GM19397 (cell line): ENCODE measurements around the gene IL1RL2.

Experiments
- ATAC-seq: cut with Tn5 transposase; IDR thresholded peaks from one replicate; pipeline ENCODE4 v1.9.1; 2021; ENCODE audit warnings: mild to moderate bottlenecking, moderate library complexity; ENCODE audit not compliant: unreplicated experiment

Gene IL1RL2

DNA sequence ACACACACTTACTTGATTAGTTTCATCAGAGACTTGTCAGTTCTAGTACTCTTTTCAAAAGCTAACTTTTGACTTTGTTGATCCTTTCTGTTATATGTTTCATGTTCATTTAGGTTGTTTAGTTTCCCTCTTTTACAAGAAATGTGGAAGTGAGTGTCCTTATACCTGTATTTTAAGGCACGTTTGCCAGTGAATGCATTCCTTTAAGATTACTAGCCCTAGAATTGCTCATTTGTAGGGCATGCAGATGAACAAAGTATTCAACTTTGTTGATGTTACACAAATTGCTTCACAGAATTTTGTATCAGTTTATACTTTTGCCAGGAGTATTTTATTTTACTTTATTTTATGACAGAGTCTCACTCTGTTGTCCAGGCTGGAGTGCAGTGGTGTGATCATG lies 6.3 kb downstream of the IL1RL2 start:
- ATAC-seq, result no peak

DNA sequence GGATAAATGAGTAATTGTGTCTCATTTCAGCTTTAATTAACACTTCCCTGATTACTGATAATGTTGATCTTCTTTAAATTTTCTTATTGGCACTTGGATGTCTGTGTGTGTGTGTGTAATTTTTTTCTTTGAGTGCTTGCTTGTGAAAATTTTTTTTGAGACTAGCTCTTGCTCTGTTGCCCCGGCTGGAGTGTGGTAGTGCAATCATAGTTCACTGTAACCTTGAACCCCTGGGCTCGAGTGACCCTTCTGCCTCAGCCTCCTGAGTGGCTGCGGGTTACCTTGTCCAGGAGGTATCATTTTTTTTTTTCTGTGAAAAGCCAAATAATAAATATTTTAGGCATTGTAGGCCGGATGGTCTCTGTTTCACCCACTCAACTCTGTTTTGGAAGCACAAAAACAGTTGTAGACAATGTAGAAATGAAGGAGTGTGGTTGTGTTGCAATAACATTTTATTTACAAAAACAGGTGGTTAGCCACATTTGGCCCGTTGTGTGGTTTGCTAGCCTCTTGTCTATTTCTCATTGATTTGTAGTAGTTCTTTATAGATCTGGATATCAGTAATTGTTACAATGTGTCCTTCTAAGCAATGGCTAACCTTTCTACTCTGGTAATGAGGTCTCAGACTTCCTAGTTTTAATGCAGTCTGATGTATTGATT lies 7.9 kb downstream of the IL1RL2 start:
- no peak for ATAC-seq

DNA sequence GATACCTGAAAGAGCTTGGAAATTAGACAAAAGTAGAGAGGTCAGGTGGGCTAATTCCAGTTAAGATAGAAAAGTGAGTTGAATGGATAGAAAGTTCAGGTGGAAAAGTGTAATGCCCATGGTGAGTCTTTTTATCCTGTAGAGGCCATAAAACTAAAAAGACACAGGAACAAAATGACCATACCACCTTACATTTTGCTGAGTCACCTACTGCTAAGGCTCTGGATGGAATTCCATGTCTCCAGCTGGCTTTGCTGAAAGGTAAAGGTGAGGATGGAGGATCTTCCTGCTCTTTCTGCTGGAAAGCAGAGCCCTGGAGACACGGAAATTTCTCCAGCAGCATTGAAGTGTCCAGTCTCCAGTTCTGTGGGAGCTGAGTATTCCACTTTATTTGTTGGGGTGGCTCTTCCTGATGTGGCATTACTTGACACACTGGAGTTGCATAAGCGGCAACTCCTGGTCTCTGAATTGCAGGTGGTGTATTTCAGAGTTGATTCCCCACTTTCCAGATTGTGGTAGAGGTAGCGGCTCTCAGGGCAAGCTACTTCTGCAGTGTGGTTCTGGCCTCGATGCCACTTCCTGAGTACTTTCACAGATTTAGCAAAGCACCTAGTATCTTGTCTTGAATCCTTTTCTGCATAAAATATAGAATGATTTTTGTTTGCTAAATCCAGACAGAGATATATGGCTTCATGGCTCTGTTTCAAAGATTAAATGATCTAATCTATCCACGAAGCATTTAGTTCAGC lies 10.7 kb downstream of the IL1RL2 start:
- ATAC-seq, result no peak

DNA sequence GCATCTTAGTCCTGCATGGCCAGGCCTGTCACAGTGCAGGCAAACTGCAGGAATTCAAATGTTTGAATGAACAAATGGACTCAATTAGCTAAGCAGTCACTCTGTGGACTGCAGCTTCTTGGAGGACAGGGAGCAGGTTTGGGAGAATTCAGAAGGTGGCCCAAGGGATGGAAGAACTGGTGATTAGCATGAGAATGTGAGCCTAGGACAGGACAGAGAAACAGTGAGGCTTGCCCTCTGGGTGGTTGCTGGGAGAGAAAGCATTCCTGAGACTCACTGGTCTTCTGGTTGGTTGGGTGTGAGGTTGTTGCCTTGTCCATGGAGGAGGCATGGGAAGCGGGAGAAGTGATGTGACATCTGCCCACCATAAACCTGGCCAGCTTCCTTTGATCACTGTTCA lies 13.7 kb downstream of the IL1RL2 start:
- no peak for ATAC-seq

DNA sequence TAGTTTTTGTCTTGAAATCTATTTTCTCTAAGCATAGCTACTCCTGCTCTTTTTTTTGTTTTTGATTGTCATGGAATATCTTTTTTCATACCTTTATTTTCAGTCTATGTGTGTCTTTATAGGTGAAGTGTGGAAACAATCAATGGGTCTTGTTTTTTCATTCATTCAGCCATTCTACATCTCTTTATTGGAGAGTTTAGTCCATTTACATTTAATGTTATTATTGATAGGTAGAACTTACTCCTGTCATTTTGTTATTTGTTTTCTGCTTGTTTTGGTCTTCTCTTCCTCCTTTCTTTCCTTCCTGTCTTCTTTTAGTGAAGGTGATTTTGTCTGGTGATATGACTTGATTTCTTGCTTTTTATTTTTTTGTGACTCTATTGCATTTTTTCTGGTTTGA lies 17.8 kb downstream of the IL1RL2 start:
- ATAC-seq, result no peak

DNA sequence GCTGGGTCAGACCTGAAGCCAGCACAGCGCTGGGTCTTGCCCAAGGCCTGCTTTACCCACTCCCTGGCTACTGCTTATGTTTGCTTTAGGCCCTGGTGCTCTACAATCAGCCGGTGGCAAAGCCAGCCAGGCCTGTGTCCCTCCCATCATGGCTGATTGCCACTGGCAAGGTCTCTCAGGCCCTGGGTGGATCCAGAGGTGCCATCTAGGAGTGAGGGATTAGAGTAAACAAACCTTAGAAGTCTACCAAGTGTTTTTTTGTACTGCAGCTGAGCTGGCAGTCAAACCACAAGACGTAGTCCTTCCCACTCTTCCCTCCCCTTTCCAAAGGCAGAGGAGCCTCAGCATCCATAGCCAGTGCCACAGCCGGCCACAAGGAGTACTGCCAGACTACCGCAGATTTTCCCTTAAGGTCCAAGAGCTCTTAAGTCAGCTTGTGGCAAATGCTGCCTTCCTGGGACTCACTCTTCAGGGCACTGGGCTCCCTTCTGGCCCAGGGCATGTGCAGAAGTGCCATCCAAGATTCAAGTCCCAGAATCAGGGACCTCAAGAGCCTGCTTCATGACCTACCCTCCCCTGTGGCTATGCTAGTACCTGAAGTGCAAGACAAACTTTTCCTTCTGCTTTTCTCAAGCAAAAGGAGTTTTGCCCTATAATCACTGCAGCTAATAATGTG lies 20.0 kb downstream of the IL1RL2 start:
- ATAC-seq, result no peak

DNA sequence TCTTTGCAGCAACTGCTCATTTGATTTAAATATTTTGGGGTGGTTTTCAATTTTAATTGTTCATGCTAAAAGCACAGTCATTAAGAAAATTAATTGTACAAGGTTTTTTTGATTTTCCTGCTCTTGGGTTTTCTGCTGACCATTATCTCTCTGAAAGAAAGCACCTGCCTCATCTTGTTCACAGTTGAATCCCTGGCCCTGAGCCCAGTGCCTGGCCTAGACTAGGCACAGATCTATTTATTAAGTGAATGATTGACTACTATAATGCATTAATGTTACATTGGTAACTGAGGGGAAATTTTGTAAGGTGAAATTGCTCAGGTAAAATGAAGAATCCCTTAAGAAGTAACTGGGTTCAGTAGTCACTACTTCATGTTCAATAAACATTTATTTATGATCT lies 22.0 kb downstream of the IL1RL2 start:
- ATAC-seq, result no peak

DNA sequence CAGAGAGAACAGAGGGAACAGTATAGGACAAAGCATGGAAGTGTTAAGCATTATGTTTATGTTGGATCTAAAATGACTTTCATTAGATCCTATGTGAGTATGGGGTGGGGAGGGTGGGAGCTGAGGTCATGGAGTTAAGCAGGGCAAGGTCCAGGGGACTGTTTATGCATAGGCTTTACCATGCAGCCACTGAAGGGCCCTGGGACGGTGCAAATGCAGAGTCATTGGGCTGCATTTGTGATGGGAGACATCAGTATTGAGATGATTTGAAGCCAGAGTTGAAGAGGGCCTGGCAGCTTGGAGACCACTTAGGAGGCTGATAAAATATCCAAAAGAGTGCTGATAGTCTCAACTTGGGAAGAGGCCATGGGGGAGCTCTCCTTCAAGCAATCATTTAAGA lies 22.7 kb downstream of the IL1RL2 start:
- no peak for ATAC-seq

DNA sequence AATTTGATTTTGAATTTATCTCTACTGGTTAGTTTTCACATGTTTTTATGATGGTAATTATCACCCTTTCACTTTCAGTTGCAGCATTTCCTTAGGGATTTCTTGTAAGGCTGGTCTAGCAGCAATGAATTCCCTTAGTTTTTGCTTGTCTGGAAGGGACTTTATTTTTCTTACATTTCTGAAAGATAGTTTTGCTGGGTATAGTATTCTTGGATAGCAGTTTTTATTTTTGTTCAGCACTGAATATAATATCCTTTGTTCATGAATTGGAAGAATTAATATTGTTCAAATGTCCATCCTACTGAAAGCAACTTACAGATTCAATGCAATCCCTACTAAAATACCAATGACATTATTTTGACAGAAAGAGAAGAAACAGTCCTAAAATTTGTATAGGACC lies 30.2 kb downstream of the IL1RL2 start:
- no peak for ATAC-seq

DNA sequence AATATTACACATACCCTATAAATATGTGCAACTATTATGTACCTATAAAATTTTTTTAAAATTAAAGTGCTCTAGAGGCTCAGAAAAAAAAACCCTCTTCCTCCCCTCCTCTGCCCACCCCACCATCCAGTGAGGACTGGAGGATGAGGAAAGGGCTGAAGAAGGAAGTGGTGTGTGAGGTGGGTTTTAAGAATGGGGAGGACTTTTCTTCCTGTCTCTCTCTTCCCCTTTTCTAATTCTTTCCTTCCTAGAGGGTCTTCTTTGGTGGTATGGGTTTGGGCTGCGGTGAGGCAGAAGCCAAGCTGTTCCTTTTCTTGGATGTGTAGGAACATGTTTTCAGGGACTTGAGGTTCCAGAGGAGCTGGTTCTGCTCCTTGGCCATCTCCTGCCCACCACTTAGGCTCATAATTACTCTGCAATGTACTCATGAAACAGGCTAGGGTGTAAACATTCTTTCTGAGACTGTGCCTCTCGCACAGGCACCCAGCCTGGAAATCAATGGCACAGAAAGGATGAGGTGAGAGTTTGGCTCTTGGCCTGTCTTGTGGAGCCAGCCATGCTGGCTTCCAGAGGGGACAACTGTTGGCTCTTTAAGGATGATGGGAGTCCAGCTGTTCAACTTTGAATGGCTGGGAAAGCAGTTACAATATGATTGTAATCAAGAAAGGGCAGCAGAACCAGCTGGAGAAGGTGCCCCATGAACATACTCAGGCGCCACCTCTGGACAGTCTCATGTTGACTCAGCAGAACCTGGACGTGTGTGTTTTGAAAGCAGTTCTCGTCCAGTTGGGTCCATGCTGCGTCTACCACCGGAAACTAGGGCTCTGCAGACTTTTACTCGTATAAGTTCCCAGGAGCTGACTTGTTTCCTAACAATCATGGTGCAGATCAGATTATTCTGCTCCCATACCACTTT lies 38.3 kb downstream of the IL1RL2 start:
- ATAC-seq, result no peak

DNA sequence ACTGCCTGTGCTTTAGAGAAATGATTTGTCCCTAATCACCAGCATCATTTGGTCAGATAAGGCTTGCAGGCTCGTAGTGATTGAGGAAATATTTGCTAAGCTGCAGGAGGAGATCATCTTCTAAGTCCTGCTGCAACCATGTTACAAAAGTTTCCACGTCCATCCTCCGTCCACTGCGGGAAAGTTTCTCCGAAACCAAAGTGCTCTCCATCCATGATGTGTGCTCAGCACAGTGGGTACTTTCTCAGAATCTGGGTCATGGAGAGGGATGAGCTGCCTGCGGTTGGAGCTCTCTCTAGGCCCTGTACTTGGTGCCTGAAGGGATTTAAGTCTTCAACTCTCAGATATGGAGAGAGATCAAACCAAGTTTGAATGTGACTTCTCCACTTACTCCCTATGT lies 39.3 kb downstream of the IL1RL2 start:
- ATAC-seq, result no peak

DNA sequence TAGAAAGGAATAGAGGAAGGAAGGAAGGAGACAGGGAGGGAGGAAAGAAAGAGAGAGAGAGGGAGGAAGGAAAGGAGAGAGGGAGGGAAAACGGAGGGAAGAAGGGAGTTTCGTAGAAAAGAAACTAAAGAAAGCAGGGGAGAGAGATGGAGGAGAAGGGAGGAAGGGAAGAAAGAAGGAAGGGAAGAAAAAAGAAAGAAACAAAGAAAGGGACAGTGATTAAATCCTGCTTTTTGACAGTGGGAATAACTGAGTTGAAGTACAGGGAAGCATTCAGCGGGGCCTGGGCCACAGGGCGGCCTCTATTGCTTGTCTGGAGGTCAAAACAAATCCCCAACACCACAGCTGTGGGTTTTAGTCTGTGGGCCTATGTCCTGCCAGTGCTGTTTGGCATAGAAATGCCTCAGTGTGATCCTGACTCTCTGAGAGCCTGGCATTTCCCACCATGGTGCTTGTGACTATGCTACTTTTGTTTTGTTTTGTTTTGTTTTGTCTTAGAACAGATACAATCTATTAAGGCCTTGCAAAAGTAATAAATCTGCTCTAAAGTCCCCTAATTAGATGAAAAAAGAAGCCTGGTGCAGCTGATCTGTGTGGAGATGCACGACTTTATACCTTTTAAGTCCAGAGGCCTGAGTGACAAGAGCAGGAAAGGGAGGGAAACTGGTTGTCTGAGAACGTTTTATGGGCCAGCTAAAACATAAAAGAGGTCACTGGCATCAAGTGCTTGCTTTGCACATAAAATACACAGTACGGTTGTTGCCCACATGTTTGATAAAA lies 40.0 kb downstream of the IL1RL2 start:
- ATAC-seq, result no peak

DNA sequence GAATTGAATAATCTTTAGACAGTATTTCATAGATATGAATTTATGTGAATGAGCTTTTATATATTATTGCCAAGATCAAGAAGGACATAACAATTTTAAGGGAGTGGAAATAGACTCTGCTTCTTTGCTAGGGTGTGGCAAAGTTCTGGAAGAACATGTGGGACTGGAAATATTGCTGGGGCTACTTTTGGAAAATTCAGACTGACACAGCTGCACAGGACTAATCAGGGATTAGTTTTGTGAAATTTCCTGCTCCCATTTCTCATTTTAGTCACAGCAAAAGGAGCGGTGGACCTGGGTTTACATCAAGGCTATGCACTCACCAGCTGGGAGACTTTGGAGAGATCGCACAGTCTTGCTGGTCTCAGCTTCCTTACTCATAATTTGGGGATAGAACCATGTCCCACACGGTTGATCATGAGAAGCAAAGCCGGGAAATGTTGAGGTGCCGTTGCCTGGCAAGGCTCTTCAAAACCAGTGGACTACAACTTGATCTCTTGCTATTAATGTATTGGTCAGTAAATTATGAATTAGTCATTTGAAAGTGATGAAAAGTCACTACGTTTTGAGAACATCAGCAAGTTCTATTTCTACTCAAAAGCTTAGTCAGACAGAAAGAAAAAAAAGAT lies 42.4 kb downstream of the IL1RL2 start:
- ATAC-seq, result no peak

DNA sequence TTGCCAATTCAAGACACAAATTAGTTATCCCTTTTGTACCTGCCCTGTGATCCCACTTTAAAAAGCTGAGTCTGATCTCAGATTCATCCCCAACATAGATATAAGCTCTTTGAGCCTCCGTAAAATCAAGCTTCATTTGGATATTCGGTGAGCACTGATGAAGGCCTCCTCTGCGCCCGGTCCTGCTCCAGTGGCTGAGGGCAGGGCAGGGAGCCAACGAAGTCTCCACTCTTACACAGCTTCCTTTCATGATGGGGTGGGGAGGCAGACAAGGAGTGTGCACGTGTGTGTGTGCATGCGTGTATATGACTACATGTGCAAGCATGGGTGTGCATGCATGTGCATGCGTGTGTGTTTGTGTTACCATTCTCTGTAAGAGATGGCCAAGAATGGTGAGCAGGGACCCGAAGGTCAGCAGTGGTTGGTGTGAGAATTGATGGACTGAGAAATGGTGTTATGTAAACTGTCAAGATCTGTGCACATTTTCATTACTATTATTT lies 43.6 kb downstream of the IL1RL2 start:
- ATAC-seq, result no peak

DNA sequence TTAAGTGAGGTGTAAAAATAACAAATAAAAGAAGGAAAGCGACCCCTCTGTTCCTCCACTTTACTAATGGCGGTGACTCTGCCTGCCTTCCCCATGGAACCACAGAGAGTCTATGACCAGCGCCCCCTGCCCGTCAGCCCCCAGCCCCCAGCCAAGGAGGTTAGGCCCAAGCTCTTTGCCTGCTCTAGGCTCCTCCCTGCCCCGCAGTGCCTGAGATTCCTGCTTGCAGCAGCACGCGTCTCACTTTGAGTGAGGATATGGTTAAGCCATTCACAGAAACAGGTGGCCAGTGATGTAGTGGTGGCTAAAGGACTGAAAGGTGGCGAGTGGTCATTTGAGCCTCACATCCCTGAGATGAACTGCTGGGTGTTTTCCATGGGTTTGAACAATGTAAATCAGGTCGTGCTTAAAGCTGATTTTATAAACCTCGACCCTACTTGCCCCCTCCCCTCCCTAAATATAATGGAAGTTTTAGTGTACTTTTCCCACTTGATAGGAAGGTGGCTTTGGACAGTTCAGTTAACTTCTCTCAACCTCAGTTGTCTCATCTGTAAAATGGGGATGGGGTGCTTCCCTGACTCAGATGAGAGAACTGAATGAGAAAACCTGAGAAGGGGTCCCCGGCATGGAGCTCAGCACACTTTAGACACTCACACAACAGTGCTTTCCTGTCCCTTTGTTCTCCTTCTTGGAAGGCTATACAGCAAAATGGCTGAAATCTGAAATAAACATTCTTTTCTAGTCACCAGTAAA lies 46.5 kb downstream of the IL1RL2 start:
- ATAC-seq, result no peak

DNA sequence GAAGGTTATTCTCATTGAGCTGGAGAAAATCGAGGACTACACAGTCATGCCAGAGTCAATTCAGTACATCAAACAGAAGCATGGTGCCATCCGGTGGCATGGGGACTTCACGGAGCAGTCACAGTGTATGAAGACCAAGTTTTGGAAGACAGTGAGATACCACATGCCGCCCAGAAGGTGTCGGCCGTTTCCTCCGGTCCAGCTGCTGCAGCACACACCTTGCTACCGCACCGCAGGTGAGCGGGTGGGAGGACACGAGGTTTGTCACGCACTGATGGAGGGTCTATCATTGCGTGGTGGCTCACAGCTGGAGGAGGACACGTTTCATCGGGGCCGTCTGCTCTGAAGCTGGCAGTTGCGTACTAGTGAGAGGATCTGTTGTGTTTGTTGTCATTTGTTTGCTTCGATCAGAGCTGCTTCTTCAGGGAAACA lies 48.2 kb downstream of the IL1RL2 start:
- ATAC-seq, result no peak

DNA sequence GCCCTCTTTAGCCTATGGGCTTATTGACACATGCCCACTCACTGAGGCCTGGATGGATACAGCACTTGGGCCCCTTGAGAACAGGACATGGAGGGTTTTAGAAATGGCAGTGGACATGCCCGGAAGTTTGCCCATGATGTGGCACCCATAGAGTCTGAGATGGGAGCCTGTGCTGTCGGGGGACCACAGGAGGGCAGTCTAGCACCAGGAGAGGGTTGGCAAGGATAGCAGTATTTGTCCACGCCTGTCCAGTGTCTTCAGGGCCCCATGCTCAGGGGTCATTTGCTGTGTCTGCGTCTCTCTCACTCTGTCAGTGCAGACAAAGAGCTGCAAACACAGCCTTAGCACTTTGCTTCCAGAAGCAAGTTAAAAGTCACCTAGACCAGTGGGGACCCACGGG lies 48.7 kb downstream of the IL1RL2 start:
- ATAC-seq, result no peak

DNA sequence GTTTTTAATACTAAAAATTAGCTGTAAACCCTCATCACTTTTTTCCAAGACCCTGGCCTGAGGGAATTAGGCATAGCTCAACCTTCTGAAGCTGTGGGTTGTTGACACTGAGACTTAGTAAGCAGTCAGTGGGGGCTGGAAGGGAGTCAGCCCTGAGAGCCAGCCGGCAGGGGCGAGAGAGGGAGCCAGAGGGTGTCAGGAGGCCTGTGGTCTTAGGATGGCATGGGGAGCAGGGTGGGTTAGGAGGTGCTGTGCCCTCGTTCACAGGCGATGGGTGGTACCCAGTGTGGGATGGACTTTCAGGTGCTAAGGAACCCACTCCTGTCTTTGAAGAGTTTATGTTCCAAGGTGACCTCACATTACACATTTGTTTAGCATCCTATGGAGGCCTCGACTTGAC lies 49.3 kb downstream of the IL1RL2 start:
- ATAC-seq, result no peak

DNA sequence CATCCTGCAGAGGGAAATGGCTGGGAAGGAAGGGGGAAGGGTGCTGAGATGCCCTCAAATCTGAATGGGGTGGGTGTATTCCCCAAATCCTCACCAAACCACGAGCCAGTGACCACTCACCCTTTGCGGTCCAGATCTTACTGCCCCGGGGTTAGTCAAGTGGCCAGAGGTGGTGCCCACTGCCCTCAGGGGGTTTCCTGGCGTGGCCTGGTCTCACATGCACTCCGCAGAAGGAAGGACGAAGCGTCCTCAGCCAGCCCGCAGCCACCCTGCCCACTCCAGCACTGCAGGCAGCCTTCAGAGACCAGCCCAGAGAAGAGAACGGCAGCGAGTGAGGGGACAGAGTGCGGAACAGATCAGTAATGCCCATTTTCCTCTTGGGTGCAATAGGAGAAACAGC lies 50.4 kb downstream of the IL1RL2 start:
- no peak for ATAC-seq
